Keratinocyte (primary cell): Measurements from ENCODE around the gene METTL9. TPM values are rescaled to one million over a fixed set of nuclear protein-coding genes. Genes with fewer than 3 reads are reported as not detected.
"Not testable (repeated sequence)": the region's sequence is repeated elsewhere in the genome, so short reads cannot be mapped to it uniquely, and the experiment has no call there.

Experiments
- DNase-seq: peaks from one replicate; pipeline ENCODE4 v3.0.0-alpha.2; 2011; ENCODE audit warnings: low read depth, missing footprints, low spot score
- FAIRE-seq: peaks from 2 replicates; lab custom pipeline; 2011; peaks lifted over from hg19 to GRCh38; lab: Jason Lieb, UNC
- H2AFZ ChIP-seq: 2 replicates; pipeline ENCODE4 v1.6.0; 2012; ENCODE audit warnings: low read length, control low read depth, inconsistent platforms; ENCODE audit not compliant: control insufficient read depth
- H3K27ac ChIP-seq: 2 replicates; pipeline ENCODE4 v1.5.1; 2011; ENCODE audit warnings: low read length; ENCODE audit not compliant: control insufficient read depth, insufficient read depth
- H3K27me3 ChIP-seq: 3 replicates; pipeline ENCODE4 v1.6.0; 2011; ENCODE audit warnings: low read length; ENCODE audit not compliant: control insufficient read depth, insufficient read depth; ENCODE audit errors: extremely low read depth
- H3K36me3 ChIP-seq, 2 experiments: 2 replicates in 1 of 2; 3 replicates in 1 of 2; pipeline ENCODE4 v1.5.1; 2011; ENCODE audit warnings: low read length in 2 of 2, mild to moderate bottlenecking in 1 of 2; ENCODE audit not compliant: control insufficient read depth in 2 of 2, insufficient read depth in 2 of 2; ENCODE audit errors: extremely low read depth in 1 of 2
- H3K4me1 ChIP-seq: 3 replicates; pipeline ENCODE4 v1.5.1; 2011; ENCODE audit warnings: low read length; ENCODE audit not compliant: control insufficient read depth, insufficient read depth; ENCODE audit errors: extremely low read depth
- H3K4me2 ChIP-seq: 3 replicates; pipeline ENCODE4 v1.6.0; 2011; ENCODE audit warnings: low read depth, low read length; ENCODE audit not compliant: control insufficient read depth, insufficient read depth; ENCODE audit errors: extremely low read depth
- H3K4me3 ChIP-seq, 3 experiments: fragments of 200-600 bp in 1 of 3; sonication (generic) in 1 of 3; 2 replicates in 2 of 3; 3 replicates in 1 of 3; pipeline ENCODE4 v1.5.1; 2011 to 2016; ENCODE audit warnings: low read length in 3 of 3, mild to moderate bottlenecking in 3 of 3, control low read depth in 2 of 3, inconsistent platforms in 1 of 3, low read depth in 1 of 3, mixed read lengths in 1 of 3, mixed run types in 1 of 3, moderate library complexity in 1 of 3; ENCODE audit not compliant: control insufficient read depth in 2 of 3, insufficient read depth in 2 of 3; ENCODE audit errors: extremely low read depth in 1 of 3
- H3K79me2 ChIP-seq: 2 replicates; pipeline ENCODE4 v1.6.0; 2012; ENCODE audit warnings: low read length; ENCODE audit not compliant: control insufficient read depth, insufficient read depth
- H3K9ac ChIP-seq: 3 replicates; pipeline ENCODE4 v1.6.0; 2011; ENCODE audit warnings: low read length; ENCODE audit not compliant: control insufficient read depth, insufficient read depth; ENCODE audit errors: extremely low read depth
- H3K9me1 ChIP-seq: 3 replicates; pipeline ENCODE4 v1.6.0; 2011; ENCODE audit warnings: low read length; ENCODE audit not compliant: control insufficient read depth, insufficient read depth; ENCODE audit errors: extremely low read depth
- H3K9me3 ChIP-seq: 2 replicates; pipeline ENCODE4 v1.5.1; 2012; ENCODE audit warnings: low read depth, low read length; ENCODE audit not compliant: control insufficient read depth
- H4K20me1 ChIP-seq: 3 replicates; pipeline ENCODE4 v1.6.0; 2011; ENCODE audit warnings: low read length; ENCODE audit not compliant: control insufficient read depth, insufficient read depth; ENCODE audit errors: extremely low read depth
- EZH2 ChIP-seq: IDR thresholded peaks from one replicate; pipeline ENCODE4 v1.6.1; 2012; ENCODE audit warnings: inconsistent platforms, mild to moderate bottlenecking, low read length, moderate library complexity
- dilution Hi-C: fragments of 300-500 bp; cut with MboI; formaldehyde crosslinking; loops from one replicate; pipeline ENCODE4 v1.7.0; 2020; ENCODE audit warnings: low sequenced_read_pairs; ENCODE audit not compliant: extremely low pct_ligation_motif_present
- polyA plus RNA-seq, 5 experiments: library from polyadenylated mRNA; depleted of rRNA in 3 of 5; stranded (reverse) in 3 of 5; stranded (forward) in 1 of 5; unstranded in 1 of 5; fragments of >200 nt; gene quantifications; 1 replicate in 1 of 5; 2 replicates in 3 of 5; 3 replicates in 1 of 5; pipeline versions ENCODE4 v1.2.1 to v1.2.3, GENCODE V29; 2011 to 2012; ENCODE audit warnings: missing spikeins in 2 of 5, low read depth in 1 of 5, low replicate concordance in 1 of 5
- TF ChIP-seq, protein P1 (sequence below), 3 experiments: IDR thresholded peaks in 1 of 3; conservative IDR thresholded peaks in 1 of 3; optimal IDR thresholded peaks in 1 of 3; 2 replicates in 2 of 3; 3 replicates in 1 of 3; pipeline versions ENCODE3 to v1.5.1; 2011; ENCODE audit warnings: low read length in 3 of 3, mild to moderate bottlenecking in 3 of 3, moderate library complexity in 2 of 3, control low read depth in 1 of 3, inconsistent platforms in 1 of 3; ENCODE audit not compliant: insufficient read depth in 2 of 3; ENCODE audit errors: extremely low read depth in 1 of 3

Gene METTL9
- polyA plus RNA-seq, 1 donor (not counting 4 experiments of a cell fraction or from before 2014, with no cell fraction given), result 108 TPM

DNA sequence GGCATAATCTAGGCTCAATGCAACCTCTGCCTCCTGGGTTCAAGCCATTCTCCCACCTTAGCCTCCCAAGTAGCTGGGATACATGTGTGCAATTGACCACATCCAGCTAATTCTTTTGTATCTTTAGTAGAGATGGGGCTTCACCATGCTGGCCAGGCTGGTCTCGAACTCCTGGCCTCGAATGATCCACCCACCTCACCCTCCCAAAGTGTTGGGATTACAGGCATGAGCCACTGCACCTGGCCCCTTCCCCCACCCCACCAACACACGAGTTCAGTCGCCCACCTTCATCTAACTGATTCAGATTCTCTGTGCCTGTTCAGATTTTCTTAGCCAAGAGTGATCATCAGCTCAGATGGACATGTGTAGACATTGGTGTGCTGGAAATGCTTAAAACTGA is 25.0 kb upstream of the METTL9 start:
- no peak for DNase-seq
- Histone ChIP-seq H3K79me2 (no peaks in the 10 kb centered on the region), H4K20me1 (no peaks in the 10 kb centered on the region), H3K9ac (no peak overlapping the region), H3K4me3 (no peak overlapping the region), H3K9me1 (no peaks in the 10 kb centered on the region), H2AFZ (no peak overlapping the region), H3K36me3 (no peaks in the 10 kb centered on the region), H3K4me2 (no peak overlapping the region), H3K27me3 (no peaks in the 10 kb centered on the region), H3K4me1 (no peaks in the 10 kb centered on the region), H3K27ac (no peak overlapping the region), H3K9me3 (no peaks in the 10 kb centered on the region)
- dilution Hi-C loops, result no loop called here
- no peak for TF ChIP-seq EZH2
- TF ChIP-seq, protein P1, sequence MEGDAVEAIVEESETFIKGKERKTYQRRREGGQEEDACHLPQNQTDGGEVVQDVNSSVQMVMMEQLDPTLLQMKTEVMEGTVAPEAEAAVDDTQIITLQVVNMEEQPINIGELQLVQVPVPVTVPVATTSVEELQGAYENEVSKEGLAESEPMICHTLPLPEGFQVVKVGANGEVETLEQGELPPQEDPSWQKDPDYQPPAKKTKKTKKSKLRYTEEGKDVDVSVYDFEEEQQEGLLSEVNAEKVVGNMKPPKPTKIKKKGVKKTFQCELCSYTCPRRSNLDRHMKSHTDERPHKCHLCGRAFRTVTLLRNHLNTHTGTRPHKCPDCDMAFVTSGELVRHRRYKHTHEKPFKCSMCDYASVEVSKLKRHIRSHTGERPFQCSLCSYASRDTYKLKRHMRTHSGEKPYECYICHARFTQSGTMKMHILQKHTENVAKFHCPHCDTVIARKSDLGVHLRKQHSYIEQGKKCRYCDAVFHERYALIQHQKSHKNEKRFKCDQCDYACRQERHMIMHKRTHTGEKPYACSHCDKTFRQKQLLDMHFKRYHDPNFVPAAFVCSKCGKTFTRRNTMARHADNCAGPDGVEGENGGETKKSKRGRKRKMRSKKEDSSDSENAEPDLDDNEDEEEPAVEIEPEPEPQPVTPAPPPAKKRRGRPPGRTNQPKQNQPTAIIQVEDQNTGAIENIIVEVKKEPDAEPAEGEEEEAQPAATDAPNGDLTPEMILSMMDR (optimal IDR thresholded peaks at IDR 0.05 in 1 of 3, IDR thresholded peaks at IDR 0.05 in 1 of 3, conservative IDR thresholded peaks at IDR 0.05 in 1 of 3; ENCODE audit: extremely low read depth in 1 of 3, insufficient read depth in 2 of 3, low read length in 3 of 3), result no peak
- no peak for FAIRE-seq

DNA sequence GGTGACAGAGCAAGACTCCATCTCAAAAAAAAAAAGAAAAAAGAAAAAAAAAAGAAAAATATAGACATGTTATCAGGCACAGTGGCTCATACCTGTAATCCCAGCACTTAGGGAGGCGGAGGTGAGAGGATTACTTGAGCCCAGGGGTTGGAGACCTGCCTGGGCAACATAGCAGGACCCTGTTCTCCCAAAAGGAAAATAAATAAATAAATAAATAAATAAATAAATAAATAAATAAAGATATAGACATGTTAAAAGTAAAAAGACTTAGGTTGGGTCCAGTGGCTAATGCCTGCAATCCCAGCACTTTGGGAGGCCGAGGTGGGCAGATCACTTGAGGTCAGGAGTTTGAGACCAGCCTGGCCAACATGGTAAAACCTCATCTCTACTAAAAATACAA is 23.1 kb upstream of the METTL9 start:
- H2AFZ ChIP-seq, FAIRE-seq, dilution Hi-C loops, H3K4me3 ChIP-seq, H4K20me1 ChIP-seq, H3K9me1 ChIP-seq, H3K4me1 ChIP-seq, H3K27ac ChIP-seq, DNase-seq, H3K4me2 ChIP-seq, H3K36me3 ChIP-seq, H3K27me3 ChIP-seq, H3K9me3 ChIP-seq, H3K79me2 ChIP-seq, H3K9ac ChIP-seq: not testable (repeated sequence)

DNA sequence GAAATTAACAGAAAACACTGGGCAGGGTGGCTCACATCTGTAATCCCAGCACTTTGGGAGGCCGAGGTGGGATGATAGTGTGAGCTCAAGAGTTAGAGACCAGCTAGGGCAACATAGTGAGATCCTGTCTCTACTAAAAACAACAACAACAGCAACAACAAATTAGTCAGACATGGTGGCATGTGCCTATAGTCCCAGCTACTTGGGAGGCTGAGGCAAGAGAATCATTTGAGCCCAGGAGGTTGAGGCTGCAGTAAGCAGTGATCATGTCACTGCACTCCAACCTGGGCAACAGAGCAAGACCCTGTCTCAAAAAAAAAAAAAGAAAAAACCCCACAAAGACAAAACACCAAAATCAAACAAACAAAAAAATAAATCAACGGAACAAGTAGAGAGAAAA is 21.9 kb upstream of the METTL9 start:
- H4K20me1 ChIP-seq, H3K4me3 ChIP-seq, H3K27ac ChIP-seq, H3K4me2 ChIP-seq, H3K4me1 ChIP-seq, DNase-seq, H3K36me3 ChIP-seq, H3K9me3 ChIP-seq, H3K9ac ChIP-seq, FAIRE-seq, H3K27me3 ChIP-seq, H3K79me2 ChIP-seq, H2AFZ ChIP-seq, H3K9me1 ChIP-seq, dilution Hi-C loops: not testable (repeated sequence)

DNA sequence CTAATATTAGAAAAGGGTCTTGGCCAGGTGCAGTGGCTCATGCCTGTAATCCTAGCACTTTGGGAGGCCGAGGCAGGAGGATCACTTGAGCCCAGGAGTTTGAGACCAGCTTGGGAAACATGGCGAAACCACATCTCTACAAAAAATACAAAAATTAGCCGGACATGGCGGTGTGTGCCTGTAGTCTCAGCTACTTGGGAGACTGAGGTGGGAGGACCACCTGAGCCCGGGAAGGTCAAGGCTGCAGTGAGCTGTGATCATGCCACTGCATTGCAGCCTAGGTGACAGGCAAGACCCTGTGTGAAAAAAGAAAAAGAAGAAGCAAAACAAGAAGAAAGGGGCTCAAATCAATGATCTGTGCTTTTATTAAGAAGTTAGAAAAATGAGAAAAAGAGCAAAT is 21.1 kb upstream of the METTL9 start:
- dilution Hi-C loops, H3K36me3 ChIP-seq: not testable (repeated sequence)

More for the DNA sequence above, 21.1 kb upstream of the METTL9 start:
- not testable (repeated sequence) for H3K27me3 ChIP-seq, H3K4me1 ChIP-seq, H3K9me1 ChIP-seq, H3K4me3 ChIP-seq, H4K20me1 ChIP-seq, H3K27ac ChIP-seq, H3K4me2 ChIP-seq, FAIRE-seq, DNase-seq, H2AFZ ChIP-seq, H3K9ac ChIP-seq, H3K79me2 ChIP-seq, H3K9me3 ChIP-seq
